Measurements from ENCODE around the gene ELMO3. TPM values are rescaled to one million over a fixed set of nuclear protein-coding genes. Genes with fewer than 3 reads are reported as not detected.

Gene ELMO3
- total RNA-seq, 1 donor = 0.09 TPM

DNA sequence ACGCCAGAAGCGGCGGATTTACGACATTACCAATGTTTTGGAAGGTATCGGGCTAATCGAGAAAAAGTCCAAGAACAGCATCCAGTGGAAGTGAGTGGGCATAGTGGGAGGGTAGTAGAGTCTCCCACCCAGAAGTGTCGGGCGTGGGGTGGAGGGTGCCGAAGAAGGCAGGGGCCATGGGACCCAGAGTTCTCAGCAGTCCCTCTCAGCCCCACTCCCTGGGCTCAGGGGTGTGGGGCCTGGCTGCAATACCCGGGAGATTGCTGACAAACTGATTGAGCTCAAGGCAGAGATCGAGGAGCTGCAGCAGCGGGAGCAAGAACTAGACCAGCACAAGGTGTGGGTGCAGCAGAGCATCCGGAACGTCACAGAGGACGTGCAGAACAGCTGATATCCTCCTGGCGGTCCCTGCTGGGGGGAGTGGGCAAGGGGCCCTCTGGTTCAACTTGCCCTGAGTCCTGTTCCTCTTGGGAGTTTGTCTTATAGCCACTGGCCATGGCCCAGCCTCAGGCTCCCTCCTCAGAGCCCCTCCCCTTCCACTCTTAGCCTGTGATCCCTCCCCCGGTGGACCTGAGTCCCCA lies 6.1 kb upstream of the ELMO3 start:
- H3K4me3 ChIP-seq (ENCODE audit: low read depth, low read length) = peak overlapping the region; percentile 97
- no peak for DNase-seq (ENCODE audit: low read depth)
- TF ChIP-seq, protein P1, sequence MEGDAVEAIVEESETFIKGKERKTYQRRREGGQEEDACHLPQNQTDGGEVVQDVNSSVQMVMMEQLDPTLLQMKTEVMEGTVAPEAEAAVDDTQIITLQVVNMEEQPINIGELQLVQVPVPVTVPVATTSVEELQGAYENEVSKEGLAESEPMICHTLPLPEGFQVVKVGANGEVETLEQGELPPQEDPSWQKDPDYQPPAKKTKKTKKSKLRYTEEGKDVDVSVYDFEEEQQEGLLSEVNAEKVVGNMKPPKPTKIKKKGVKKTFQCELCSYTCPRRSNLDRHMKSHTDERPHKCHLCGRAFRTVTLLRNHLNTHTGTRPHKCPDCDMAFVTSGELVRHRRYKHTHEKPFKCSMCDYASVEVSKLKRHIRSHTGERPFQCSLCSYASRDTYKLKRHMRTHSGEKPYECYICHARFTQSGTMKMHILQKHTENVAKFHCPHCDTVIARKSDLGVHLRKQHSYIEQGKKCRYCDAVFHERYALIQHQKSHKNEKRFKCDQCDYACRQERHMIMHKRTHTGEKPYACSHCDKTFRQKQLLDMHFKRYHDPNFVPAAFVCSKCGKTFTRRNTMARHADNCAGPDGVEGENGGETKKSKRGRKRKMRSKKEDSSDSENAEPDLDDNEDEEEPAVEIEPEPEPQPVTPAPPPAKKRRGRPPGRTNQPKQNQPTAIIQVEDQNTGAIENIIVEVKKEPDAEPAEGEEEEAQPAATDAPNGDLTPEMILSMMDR (IDR thresholded peaks at IDR 0.05; ENCODE audit: insufficient read depth, low read length) = no peak

DNA sequence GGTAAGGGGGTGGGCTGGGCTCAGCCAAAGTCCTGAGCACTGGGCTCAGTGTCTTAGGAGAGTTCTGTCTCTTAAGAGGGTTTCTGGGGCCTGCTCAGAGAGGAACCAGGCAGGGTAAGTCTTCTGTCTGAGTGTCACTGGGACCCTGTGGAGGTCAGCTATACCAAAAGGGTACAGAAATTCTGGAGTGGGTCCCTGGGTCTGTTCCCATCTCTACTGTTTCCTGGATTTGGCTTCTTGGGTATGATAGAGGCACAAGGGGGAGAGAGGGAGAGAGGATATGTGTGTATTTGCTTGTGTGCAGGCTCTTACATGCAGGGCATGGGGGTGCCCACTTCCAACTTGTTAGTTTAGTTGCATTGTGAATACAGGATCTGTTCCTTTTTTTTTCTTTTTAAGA lies 5.4 kb upstream of the ELMO3 start:
- H3K4me3 ChIP-seq (ENCODE audit: low read depth, low read length) = peak overlapping the region; percentile 97
- TF ChIP-seq, protein P1 (IDR thresholded peaks at IDR 0.05; ENCODE audit: insufficient read depth, low read length) = no peak

DNA sequence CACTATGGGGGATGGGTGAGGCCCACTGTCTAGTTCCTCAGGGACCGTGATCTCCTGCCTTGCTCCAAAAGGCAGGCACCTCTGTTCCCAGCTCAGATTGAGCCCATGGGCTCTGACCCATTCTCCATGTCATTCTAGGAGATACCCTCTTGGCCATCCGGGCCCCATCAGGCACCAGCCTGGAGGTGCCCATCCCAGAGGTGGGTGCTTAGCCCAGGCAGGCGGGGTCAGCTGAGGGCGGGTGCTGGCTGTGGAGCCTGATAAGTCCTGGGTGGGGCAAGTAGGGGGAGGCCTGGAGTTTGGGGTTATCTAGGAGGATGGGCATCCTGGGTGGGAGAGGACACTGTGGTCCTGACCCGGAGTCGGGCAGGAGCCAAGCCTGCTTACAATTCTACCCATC lies 4.7 kb upstream of the ELMO3 start:
- TF ChIP-seq, protein P1 (IDR thresholded peaks at IDR 0.05; ENCODE audit: insufficient read depth, low read length) = no peak
- no peak for DNase-seq (ENCODE audit: low read depth)

More for the DNA sequence above, 5.4 kb upstream of the ELMO3 start:
- DNase-seq (ENCODE audit: low read depth) = no peak

DNA sequence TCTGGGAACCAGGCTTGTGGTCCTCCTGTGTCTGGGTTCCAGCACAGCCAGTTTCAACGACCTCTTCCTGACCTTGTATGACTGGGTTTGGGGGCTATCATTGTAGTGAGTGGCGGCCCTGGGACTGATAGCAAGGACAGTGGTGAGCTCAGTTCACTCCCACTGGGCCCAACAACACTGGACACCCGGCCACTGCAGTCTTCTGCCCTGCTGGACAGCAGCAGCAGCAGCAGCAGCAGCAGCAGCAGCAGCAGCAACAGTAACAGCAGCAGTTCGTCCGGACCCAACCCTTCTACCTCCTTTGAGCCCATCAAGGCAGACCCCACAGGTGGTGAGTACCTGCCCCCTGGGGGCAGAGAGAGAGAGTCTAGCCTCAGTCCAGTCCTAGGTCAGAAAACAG lies 3.3 kb upstream of the ELMO3 start:
- no peak overlapping the region for H3K4me3 ChIP-seq (ENCODE audit: low read depth, low read length)
- TF ChIP-seq, protein P1 (IDR thresholded peaks at IDR 0.05; ENCODE audit: insufficient read depth, low read length) = no peak
- no peak for DNase-seq (ENCODE audit: low read depth)

More for the DNA sequence above, 4.7 kb upstream of the ELMO3 start:
- H3K4me3 ChIP-seq (ENCODE audit: low read depth, low read length) = no peak overlapping the region

DNA sequence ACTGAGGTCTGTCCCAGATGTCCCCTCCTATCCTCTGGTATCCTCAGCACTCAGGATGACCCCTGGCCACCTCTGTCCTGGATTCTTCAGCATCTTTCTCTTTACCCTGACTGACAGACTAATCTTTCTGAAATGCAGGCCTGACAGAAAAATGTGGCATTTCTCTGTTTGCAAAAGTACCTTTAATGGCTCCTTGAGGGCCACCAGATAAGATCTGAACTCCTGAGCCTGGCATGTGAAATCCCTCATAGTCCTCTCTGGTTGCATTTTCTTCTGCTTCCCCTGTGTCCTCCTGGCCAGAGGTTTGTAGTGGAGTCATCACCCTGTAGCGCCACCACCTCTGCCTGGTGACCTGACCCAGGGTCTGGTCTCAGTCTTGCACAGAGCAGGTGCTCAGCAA lies 2.0 kb upstream of the ELMO3 start:
- TF ChIP-seq, protein P1 (IDR thresholded peaks at IDR 0.05; ENCODE audit: insufficient read depth, low read length) = no peak
- DNase-seq (ENCODE audit: low read depth) = no peak

DNA sequence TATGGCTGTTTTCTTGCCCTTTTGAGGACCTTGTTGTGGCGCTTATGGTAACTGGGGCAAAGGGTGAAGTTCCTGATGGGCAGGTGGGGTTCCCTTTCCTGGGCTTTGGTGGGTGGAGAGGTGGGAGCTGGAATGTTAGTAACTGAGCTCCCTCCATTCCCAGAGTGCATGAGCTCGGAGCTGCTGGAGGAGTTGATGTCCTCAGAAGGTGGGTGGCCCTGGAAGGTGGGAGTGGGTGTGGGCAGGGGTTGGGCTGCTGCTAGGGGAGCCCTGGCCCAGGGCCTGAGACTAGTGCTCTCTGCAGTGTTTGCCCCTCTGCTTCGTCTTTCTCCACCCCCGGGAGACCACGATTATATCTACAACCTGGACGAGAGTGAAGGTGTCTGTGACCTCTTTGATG lies 1.2 kb upstream of the ELMO3 start:
- DNase-seq (ENCODE audit: low read depth) = no peak
- H3K4me3 ChIP-seq (ENCODE audit: low read depth, low read length) = no peak overlapping the region
- TF ChIP-seq, protein P1 (IDR thresholded peaks at IDR 0.05; ENCODE audit: insufficient read depth, low read length) = no peak

More for the DNA sequence above, 2.0 kb upstream of the ELMO3 start:
- H3K4me3 ChIP-seq (ENCODE audit: low read depth, low read length) = no peak overlapping the region

DNA sequence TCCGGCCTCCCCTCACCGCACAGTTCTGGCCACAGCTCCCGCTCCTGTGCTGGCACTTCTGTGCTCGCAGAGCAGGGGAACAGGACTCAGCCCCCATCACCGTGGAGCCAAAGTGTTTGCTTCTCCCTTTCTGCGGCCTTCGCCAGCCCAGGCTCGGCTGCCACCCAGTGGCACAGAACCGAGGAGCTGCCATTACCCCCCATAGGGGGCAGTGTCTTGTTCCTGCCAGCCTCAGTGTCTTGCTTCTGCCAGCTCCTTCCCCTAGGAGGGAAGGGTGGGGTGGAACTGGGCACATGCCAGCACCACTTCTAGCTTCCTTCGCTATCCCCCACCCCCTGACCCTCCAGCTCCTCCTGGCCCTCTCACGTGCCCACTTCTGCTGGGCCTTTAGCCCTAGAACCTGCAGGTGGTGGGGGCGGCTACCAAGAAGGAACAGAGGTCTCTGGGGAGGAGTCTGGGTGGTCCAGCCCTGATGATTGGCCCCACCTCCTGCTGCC lies 645 bp upstream of the ELMO3 start:
- H3K4me3 ChIP-seq (ENCODE audit: low read depth, low read length) = no peak overlapping the region
- TF ChIP-seq, protein P1 (IDR thresholded peaks at IDR 0.05; ENCODE audit: insufficient read depth, low read length) = peak; percentile 63
- peak; percentile 49 for DNase-seq (ENCODE audit: low read depth)

Data from fibroblast of the aortic adventitia (primary cell).